H1 (cell line): ENCODE measurements around the gene COL8A1. TPM values are rescaled to one million over a fixed set of nuclear protein-coding genes. Genes with fewer than 3 reads are reported as not detected.

ENCODE experiments used
- CTCF ChIA-PET: fragments of 300-600 bp; sonication (Branson Sonifier 250); formaldehyde crosslinking; loops from one replicate; lab custom pipeline; 2021; ENCODE audit not compliant: partially characterized antibody; lab: Charles Lee
- POLR2A ChIA-PET: fragments of 300-600 bp; sonication (Branson Sonifier 250); formaldehyde crosslinking; loops from one replicate; lab custom pipeline; 2021; ENCODE audit warnings: inconsistent platforms; ENCODE audit not compliant: partially characterized antibody; lab: Charles Lee
- DNase-seq, 2 experiments: peaks; one replicate each; pipeline versions ENCODE4 v3.0.0 to v3.0.0-alpha.2; 2010 to 2022; ENCODE audit warnings: low spot score in 2 of 2, low read depth in 1 of 2, mixed read lengths in 1 of 2
- FAIRE-seq: peaks from 2 replicates; lab custom pipeline; 2011; peaks lifted over from hg19 to GRCh38; lab: Jason Lieb, UNC
- H2AFZ ChIP-seq: 2 replicates; pipeline ENCODE4 v1.8.1; 2012; ENCODE audit warnings: low read length, inconsistent platforms
- H2AK5ac ChIP-seq: 2 replicates; pipeline ENCODE4 v1.6.1; 2013; ENCODE audit warnings: low read depth, low read length
- H2BK120ac ChIP-seq: replicated peaks from 2 replicates; pipeline ENCODE3; 2013; ENCODE audit warnings: low read depth, low read length, inconsistent platforms
- H2BK12ac ChIP-seq: 2 replicates; pipeline ENCODE4 v1.6.1; 2013; ENCODE audit warnings: low read depth, low read length
- H2BK15ac ChIP-seq: 2 replicates; pipeline ENCODE4 v1.6.1; 2013; ENCODE audit warnings: low read length
- H2BK20ac ChIP-seq: 2 replicates; pipeline ENCODE4 v1.6.1; 2013; ENCODE audit warnings: low read length
- H2BK5ac ChIP-seq: 2 replicates; pipeline ENCODE4 v1.6.1; 2013; ENCODE audit warnings: low read depth, low read length
- H3K14ac ChIP-seq: 2 replicates; pipeline ENCODE4 v1.6.1; 2013; ENCODE audit warnings: inconsistent platforms; ENCODE audit not compliant: insufficient read length
- H3K18ac ChIP-seq: 2 replicates; pipeline ENCODE4 v1.6.1; 2013; ENCODE audit warnings: low read length; ENCODE audit errors: extremely low read depth
- H3K23ac ChIP-seq: 2 replicates; pipeline ENCODE4 v1.6.1; 2013; ENCODE audit warnings: inconsistent platforms; ENCODE audit not compliant: insufficient read length
- H3K23me2 ChIP-seq: 2 replicates; pipeline ENCODE4 v1.6.1; 2013; ENCODE audit warnings: low read depth, low read length
- H3K27ac ChIP-seq: 2 replicates; pipeline ENCODE4 v1.6.1; 2011; ENCODE audit warnings: low read depth, low read length, inconsistent platforms
- H3K27me3 ChIP-seq, 4 experiments: replicated peaks in 1 of 4; 1 replicate in 1 of 4; 2 replicates in 3 of 4; pipeline versions ENCODE4 v1.6.1 to v1.8.1; 2011 to 2013; ENCODE audit warnings: low read length in 3 of 4, mild to moderate bottlenecking in 3 of 4, inconsistent platforms in 2 of 4, mixed read lengths in 2 of 4, moderate library complexity in 1 of 4; ENCODE audit not compliant: control insufficient read depth in 3 of 4, insufficient read depth in 3 of 4; ENCODE audit errors: extremely low read depth in 1 of 4
- H3K36me3 ChIP-seq, 4 experiments: 2 replicates each; pipeline versions ENCODE4 v1.6.1 to v1.8.1; 2011 to 2013; ENCODE audit warnings: mild to moderate bottlenecking in 4 of 4, low read length in 3 of 4, moderate library complexity in 2 of 4, control low read depth in 1 of 4, inconsistent platforms in 1 of 4; ENCODE audit not compliant: insufficient read depth in 4 of 4, control insufficient read depth in 2 of 4
- H3K4ac ChIP-seq: replicated peaks from 2 replicates; pipeline ENCODE3; 2013; ENCODE audit warnings: low read length, low read depth, mixed read lengths, inconsistent platforms; ENCODE audit not compliant: insufficient read length
- H3K4me1 ChIP-seq, 4 experiments: replicated peaks in 1 of 4; 1 replicate in 1 of 4; 2 replicates in 3 of 4; pipeline versions ENCODE4 v1.6.1 to v1.8.1; 2011 to 2013; ENCODE audit warnings: low read length in 3 of 4, inconsistent platforms in 2 of 4, mixed read lengths in 1 of 4; ENCODE audit not compliant: insufficient read depth in 4 of 4, control insufficient read depth in 3 of 4
- H3K4me2 ChIP-seq, 2 experiments: 2 replicates each; pipeline versions ENCODE4 v1.6.1 to v1.8.1; 2011 to 2013; ENCODE audit warnings: low read depth in 2 of 2, low read length in 2 of 2, control low read depth in 1 of 2, inconsistent platforms in 1 of 2, mild to moderate bottlenecking in 1 of 2; ENCODE audit not compliant: insufficient read depth in 1 of 2
- H3K4me3 ChIP-seq, 4 experiments: fragments of 200-600, 300-600 bp in 1 of 4; sonication (generic), shearing (Covaris generic), sonication (Bioruptor Twin) in 1 of 4; 2 replicates each; pipeline versions ENCODE4 v1.5.1 to v1.8.1; 2011 to 2016; ENCODE audit warnings: low read length in 4 of 4, low read depth in 3 of 4, control low read depth in 2 of 4, inconsistent platforms in 2 of 4, mild to moderate bottlenecking in 2 of 4, mixed read lengths in 1 of 4, moderate library complexity in 1 of 4; ENCODE audit not compliant: insufficient read depth in 2 of 4; ENCODE audit errors: extremely low read depth in 1 of 4
- H3K56ac ChIP-seq: replicated peaks from 2 replicates; pipeline ENCODE3; 2013; ENCODE audit warnings: low read depth, mild to moderate bottlenecking, mixed read lengths, low read length, inconsistent platforms; ENCODE audit not compliant: insufficient read length
- H3K79me1 ChIP-seq: 2 replicates; pipeline ENCODE4 v1.6.1; 2013; ENCODE audit warnings: low read depth, low read length, control low read depth
- H3K79me2 ChIP-seq, 2 experiments: 2 replicates each; pipeline versions ENCODE4 v1.6.1 to v1.8.1; 2012 to 2013; ENCODE audit warnings: low read length in 2 of 2, mild to moderate bottlenecking in 2 of 2, inconsistent platforms in 1 of 2; ENCODE audit not compliant: insufficient read depth in 2 of 2, control insufficient read depth in 1 of 2
- H3K9ac ChIP-seq, 4 experiments: replicated peaks in 1 of 4; 1 replicate in 1 of 4; 2 replicates in 3 of 4; pipeline versions ENCODE4 v1.6.1 to v1.8.1; 2011 to 2013; ENCODE audit warnings: low read depth in 3 of 4, low read length in 3 of 4, control low read depth in 2 of 4, mild to moderate bottlenecking in 2 of 4, moderate library complexity in 2 of 4, inconsistent platforms in 1 of 4; ENCODE audit errors: extremely low read depth in 1 of 4
- H3K9me3 ChIP-seq, 2 experiments: 2 replicates each; pipeline versions ENCODE4 v1.6.1 to v1.8.1; 2012 to 2013; ENCODE audit warnings: mild to moderate bottlenecking in 2 of 2, moderate library complexity in 2 of 2, control low read depth in 1 of 2, inconsistent platforms in 1 of 2, low read depth in 1 of 2, low read length in 1 of 2, mixed read lengths in 1 of 2; ENCODE audit not compliant: insufficient read depth in 2 of 2
- H4K20me1 ChIP-seq, 2 experiments: replicated peaks in 1 of 2; 2 replicates each; pipeline versions ENCODE3 to v1.8.1; 2011 to 2013; ENCODE audit warnings: inconsistent platforms in 2 of 2, low read length in 2 of 2, mild to moderate bottlenecking in 1 of 2; ENCODE audit not compliant: insufficient read depth in 2 of 2, control insufficient read depth in 1 of 2
- H4K5ac ChIP-seq: 2 replicates; pipeline ENCODE4 v1.6.1; 2013; ENCODE audit warnings: low read length, low read depth, mixed read lengths, inconsistent platforms; ENCODE audit not compliant: insufficient read length
- H4K8ac ChIP-seq: 2 replicates; pipeline ENCODE4 v1.8.0; 2013; ENCODE audit warnings: mild to moderate bottlenecking, moderate library complexity, low read length, inconsistent platforms; ENCODE audit not compliant: insufficient read depth; ENCODE audit errors: extremely low read depth
- H4K91ac ChIP-seq: replicated peaks from 2 replicates; pipeline ENCODE3; 2013; ENCODE audit warnings: low read length, mixed read lengths, inconsistent platforms; ENCODE audit not compliant: insufficient read length
- CBX5 ChIP-seq: fragments of 300-800, 300-1000 bp; sonication (generic); IDR thresholded peaks from 2 replicates; pipeline ENCODE4 v1.7.1; 2016; ENCODE audit warnings: antibody characterized with exemption, low read length, low read depth
- NANOG ChIP-seq: IDR thresholded peaks from 2 replicates; pipeline ENCODE4 v1.6.1; 2011; ENCODE audit warnings: low read length, low read depth, mild to moderate bottlenecking, inconsistent platforms; ENCODE audit not compliant: insufficient read depth, poor library complexity, severe bottlenecking
- SIRT6 ChIP-seq: IDR thresholded peaks from one replicate; pipeline ENCODE4 v1.7.1; 2012; ENCODE audit warnings: low read length, inconsistent platforms
- WGBS, 2 experiments: shearing (Covaris generic) in 1 of 2; methylation state at CpG; one replicate each; pipeline versions ENCODE4 v1.1.6 to v1.1.7; 2013 to 2015; ENCODE audit warnings: low lambda C conversion rate in 2 of 2, mixed read lengths in 2 of 2, inconsistent platforms in 1 of 2, low coverage in 1 of 2, missing lambda C conversion rate in 1 of 2; ENCODE audit not compliant: insufficient replicate concordance in 2 of 2, insufficient coverage in 1 of 2, insufficient read length in 1 of 2; ENCODE audit errors: extremely low coverage in 1 of 2, missing lambda C conversion rate in 1 of 2; 5-methylcytosine and 5-hydroxymethylcytosine counted together
- polyA plus RNA-seq, 7 experiments: library from polyadenylated mRNA; depleted of rRNA in 3 of 7; stranded (reverse) in 5 of 7; unstranded in 2 of 7; fragments of >200 nt in 5 of 7; fragments of 200-250 nt in 2 of 7; gene quantifications; 1 replicate in 5 of 7; 2 replicates in 1 of 7; 4 replicates in 1 of 7; pipeline versions ENCODE4 v1.2.1 to v1.2.3, GENCODE V29; 2011 to 2013; ENCODE audit warnings: missing spikeins in 2 of 7, mixed read lengths in 2 of 7
- total RNA-seq: library from RNA; stranded (reverse); fragmentation: NEBNext Ultra II Directional; extraction: Animal tissue kit (Norgen Biotek cat#: 25700); gene quantifications from 2 replicates; pipeline ENCODE4 v1.2.1, GENCODE V29; 2021

COL8A1 gene
- total and polyA plus RNA-seq, 2 of the 8 experiments (the other 6 are each of a cell fraction or from before 2014, with no cell fraction given) = 0.21 to 1.2 TPM

GRCh38 chr3:99843590-99844258 is 205.3 kb downstream of the COL8A1 start:
- DNase-seq (no peak), FAIRE-seq (no peak)
- Histone ChIP-seq H2BK5ac (no peak overlapping the region; the same call in 1 of the 2 replicates), H3K79me2 (peaks cover 0 to 22% of the 10 kb centered on the region in 2 experiments; a peak in 2 of 4 replicates), H3K9me3 (no peaks in the 10 kb centered on the region), H3K4me1 (peaks cover 0 to 7% (median 2%) of the 10 kb centered on the region in 4 experiments; a peak in 3 of 7 replicates), H2AK5ac (no peak overlapping the region), H2AFZ (no peak overlapping the region), H4K20me1 (peaks cover 0 to 2% of the 10 kb centered on the region in 2 experiments), H3K4me2 (no peak overlapping the region), H3K23me2 (no peaks in the 10 kb centered on the region), H3K14ac (no peak overlapping the region), H3K18ac (no peak overlapping the region), H2BK15ac (no peak overlapping the region), H3K27ac (no peak overlapping the region), H3K79me1 (peaks cover 2% of the 10 kb centered on the region), H3K36me3 (no peaks in the 10 kb centered on the region), H3K4ac (no peak overlapping the region), H3K27me3 (no peaks in the 10 kb centered on the region), H2BK20ac (no peak overlapping the region), H3K4me3 (no peak overlapping the region), H2BK120ac (no peak overlapping the region), H4K5ac (no peak overlapping the region), H3K9ac (no peak overlapping the region), H2BK12ac (no peak overlapping the region; the same call in 1 of the 2 replicates), H3K56ac (no peak overlapping the region), H4K8ac (no peak overlapping the region), H4K91ac (no peak overlapping the region), H3K23ac (no peak overlapping the region)
- CTCF ChIA-PET = interaction anchor here (0.6 to 2.3 kb wide), 45 partner anchors 9 to 830 kb away, joined by 3 to 21 read pairs (median 4); partner anchors contain the start of gene TBC1D23
- POLR2A ChIA-PET = interaction anchor here (0.8 to 2.5 kb wide), 3 partner anchors 11 to 411 kb away, joined by 3 to 5 read pairs (median 3); partner anchors contain the start of gene CMSS1
- TF ChIP-seq NANOG = no peak
- TF ChIP-seq CBX5 = no peak
- no peak for TF ChIP-seq SIRT6
- WGBS, 2 experiments = 83% methylated on average over 9 of the region's 10 CpGs; no CpG with 5 or more reads in 1 of the 2 experiments
